Natural killer cell treated with Interleukin-12 subunit alpha and Interleukin-12 subunit beta and Interleukin-15 and Interleukin-18, amount 100 ng/mL, for 72 hours (primary cell): ENCODE results near the gene OGA. TPM values are rescaled to one million over a fixed set of nuclear protein-coding genes. Genes with fewer than 3 reads are reported as not detected.

Experiments
- ATAC-seq, 2 donors: fragments of 150-1000 bp; cut with Tn5 transposase in 1 of 2; sonication (Bioruptor Pico), chemical (Tn5 transposase) in 1 of 2; 2 replicates each; pipeline ENCODE4 v1.10.0; 2021
- DNase-seq: peaks from one replicate; pipeline ENCODE4 v3.0.0; 2022; ENCODE audit warnings: low spot score
- H3K27ac Mint-ChIP-seq, 2 donors: 1 replicate in 1 of 2; 2 replicates in 1 of 2; pipeline ENCODE4 v1.8.0; 2022; ENCODE audit warnings: mixed read lengths in 2 of 2, mild to moderate bottlenecking in 1 of 2, moderate library complexity in 1 of 2
- H3K27me3 Mint-ChIP-seq, 2 donors: 1 replicate in 1 of 2; 2 replicates in 1 of 2; pipeline ENCODE4 v1.8.0; 2022; ENCODE audit warnings: mixed read lengths in 2 of 2
- H3K36me3 Mint-ChIP-seq: one replicate; pipeline ENCODE4 v1.8.0; 2022; ENCODE audit warnings: mixed read lengths
- H3K4me1 Mint-ChIP-seq, 2 donors: 1 replicate in 1 of 2; 2 replicates in 1 of 2; pipeline ENCODE4 v1.8.0; 2022; ENCODE audit warnings: low read depth in 2 of 2, mixed read lengths in 2 of 2, mild to moderate bottlenecking in 1 of 2
- H3K4me3 Mint-ChIP-seq: one replicate; pipeline ENCODE4 v1.8.0; 2022; ENCODE audit warnings: mixed read lengths
- H3K9me3 Mint-ChIP-seq: 2 replicates; pipeline ENCODE4 v1.8.0; 2022; ENCODE audit warnings: mixed read lengths
- total RNA-seq, 2 donors: library from RNA; stranded (reverse); gene quantifications; one replicate each; pipeline ENCODE4 v1.2.3, GENCODE V29; 2022

Gene OGA
- total RNA-seq, 2 donors from 2014 or later: 174 to 237 TPM

DNA sequence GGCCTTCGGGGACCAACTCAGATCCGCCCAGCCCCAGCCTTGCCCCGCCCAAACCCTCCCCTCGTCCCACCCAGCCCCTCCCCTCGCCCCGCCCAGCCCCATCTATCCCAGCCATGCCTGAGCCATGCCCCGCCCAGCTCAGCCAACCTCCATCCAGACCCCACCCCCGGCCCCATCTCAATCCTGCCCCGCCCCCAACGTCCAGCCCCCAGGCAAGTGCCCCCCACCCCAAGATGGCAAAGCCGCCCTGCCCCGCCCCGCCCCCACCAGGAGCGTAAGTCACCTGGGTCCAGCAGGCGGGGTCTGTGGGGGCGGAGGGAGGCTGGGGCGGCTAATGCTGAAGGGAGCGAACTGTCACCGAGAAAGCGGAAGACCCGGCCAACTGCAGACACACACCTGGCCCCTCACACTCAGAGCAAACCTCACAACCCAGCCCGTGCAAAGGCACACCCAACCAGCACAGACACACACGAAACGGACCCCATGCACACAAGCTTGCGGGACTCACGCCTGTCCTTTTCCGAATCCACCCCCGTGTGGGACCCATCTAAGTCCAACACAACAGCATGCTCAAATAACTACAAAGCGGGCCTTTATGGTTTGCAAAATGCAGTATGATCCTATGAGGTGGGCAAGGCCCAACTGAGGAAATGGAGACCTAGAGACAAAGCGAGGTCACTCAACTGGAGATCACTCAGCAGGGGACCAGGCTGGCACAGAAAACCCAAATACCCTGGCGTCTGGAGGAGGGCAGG, 11.5 kb upstream of the OGA start:
- no peak for DNase-seq
- Mint-ChIP-seq H3K4me1 (peaks cover 35 to 37% of the 10 kb centered on the region in 2 donors), H3K36me3 (no peaks in the 10 kb centered on the region), H3K27ac (peak overlapping the region; percentile 89 to 91), H3K4me3 (peak overlapping the region; percentile 83), H3K27me3 (no peaks in the 10 kb centered on the region), H3K9me3 (no peaks in the 10 kb centered on the region)
- ATAC-seq: peak in 1 of 2 donors; percentile 1

DNA sequence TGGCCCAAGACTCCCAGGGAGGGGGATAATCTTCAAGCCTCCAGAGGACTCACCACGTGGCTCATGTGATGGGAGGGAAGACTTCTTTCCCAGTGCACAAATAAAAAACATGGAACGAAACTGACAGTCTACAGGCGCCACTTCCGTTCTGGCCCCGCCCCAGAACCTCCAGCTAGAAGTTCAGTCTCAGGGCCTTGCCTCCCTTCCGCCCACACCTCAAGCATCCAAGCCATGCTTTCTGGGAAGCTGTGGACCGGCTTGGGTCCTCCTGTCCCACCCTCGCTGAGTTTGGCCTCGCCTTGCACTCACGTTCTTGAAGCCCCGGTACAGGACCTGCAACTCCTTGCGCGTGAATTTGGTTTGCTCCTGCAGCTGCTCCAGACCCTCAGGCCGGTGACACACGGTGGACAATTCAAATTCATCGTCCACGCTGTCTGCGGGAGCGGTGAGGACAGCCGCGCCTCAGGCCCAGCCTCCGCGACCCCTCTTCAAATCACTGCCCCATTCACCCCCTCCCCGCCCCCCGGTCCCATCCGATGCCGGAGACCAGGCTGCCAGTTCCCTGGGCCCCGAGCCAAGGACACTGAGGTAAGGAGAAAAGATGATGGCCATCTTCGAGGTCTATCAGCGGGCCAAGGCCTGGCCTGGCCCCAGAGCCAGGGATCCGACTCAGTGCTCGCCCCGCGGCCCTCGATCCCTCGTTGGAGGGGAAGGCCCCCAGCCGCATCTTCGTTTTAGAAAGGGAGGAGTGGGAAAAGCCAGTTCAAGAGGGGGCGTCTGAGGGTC, 10.7 kb upstream of the OGA start:
- no peak for DNase-seq
- Mint-ChIP-seq H3K27me3 (no peaks in the 10 kb centered on the region), H3K9me3 (no peaks in the 10 kb centered on the region), H3K4me3 (peak overlapping the region; percentile 83), H3K27ac (no peak overlapping the region), H3K4me1 (peaks cover 32% of the 10 kb centered on the region in 2 donors), H3K36me3 (no peaks in the 10 kb centered on the region)
- ATAC-seq: no peak

DNA sequence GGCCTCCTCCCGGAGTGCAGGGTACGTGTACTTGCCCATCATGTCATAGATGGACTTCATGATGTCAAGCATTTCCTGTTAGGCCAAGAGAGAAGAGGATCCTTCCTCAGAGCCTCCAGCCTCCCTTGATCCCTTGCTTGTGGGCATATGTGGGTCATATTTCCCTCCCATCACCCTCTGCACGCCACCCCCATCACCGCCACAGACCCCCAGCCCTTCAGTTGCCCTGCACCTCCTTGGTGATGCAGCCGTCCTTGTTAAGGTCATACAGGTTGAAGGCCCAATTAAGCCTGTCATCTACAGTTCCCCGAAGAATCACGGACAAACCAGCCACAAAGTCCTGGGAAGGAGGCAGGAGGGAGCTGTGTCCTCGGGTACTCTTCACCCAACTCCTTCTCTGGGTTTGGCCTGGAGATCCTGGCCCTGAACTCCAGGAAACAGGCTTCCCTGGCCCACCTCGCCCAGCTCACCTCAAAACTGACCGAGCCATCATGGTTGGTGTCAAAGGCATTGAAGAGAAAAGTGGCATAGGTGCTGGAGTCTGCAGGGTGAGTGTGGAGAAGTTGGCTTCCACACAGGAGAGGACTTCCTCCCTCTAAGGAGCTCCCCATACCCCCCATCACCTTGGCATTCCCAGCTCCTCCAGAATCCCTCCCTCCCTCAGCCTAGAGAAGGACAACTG, 9.8 kb upstream of the OGA start:
- Mint-ChIP-seq H3K36me3 (no peaks in the 10 kb centered on the region), H3K4me3 (no peak overlapping the region), H3K9me3 (no peaks in the 10 kb centered on the region), H3K27ac (no peak overlapping the region), H3K27me3 (no peaks in the 10 kb centered on the region), H3K4me1 (peaks cover 23 to 25% of the 10 kb centered on the region in 2 donors)
- no peak for DNase-seq
- no peak for ATAC-seq

DNA sequence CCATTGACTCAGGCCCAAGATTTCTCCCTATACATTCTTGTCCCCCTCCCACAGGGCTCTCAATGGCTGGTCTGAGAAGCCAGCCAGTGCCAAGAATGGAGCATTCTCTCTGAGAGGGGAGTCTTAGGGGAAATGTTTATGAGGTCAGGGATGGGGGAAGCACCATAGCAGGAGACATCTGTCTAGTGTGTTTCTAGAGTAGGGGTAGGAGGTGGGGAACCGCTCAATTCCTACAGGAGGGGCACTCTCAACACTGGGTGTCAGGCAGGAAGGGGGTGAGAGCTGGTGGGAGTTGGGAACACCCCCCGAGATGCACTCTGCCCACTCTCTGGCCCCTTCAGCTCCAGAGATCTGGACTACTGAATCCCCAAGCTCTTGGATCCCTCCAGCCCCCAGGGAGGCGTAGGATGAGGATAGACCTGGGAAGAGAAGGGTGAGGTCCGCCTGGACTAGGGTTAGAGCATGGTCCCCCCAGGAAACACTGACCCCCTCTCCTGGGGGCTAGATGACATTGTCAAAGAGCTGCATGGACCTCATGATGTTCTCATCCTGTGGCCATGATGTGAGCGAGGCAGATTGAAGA, 8.7 kb upstream of the OGA start:
- H3K9me3 Mint-ChIP-seq: no peaks in the 10 kb centered on the region
- no peaks in the 10 kb centered on the region for H3K36me3 Mint-ChIP-seq
- ATAC-seq (no peak), DNase-seq (no peak)
- peaks cover 23 to 25% of the 10 kb centered on the region in 2 donors for H3K4me1 Mint-ChIP-seq
- no peaks in the 10 kb centered on the region for H3K27me3 Mint-ChIP-seq
- no peak overlapping the region for H3K4me3 Mint-ChIP-seq
- H3K27ac Mint-ChIP-seq: no peak overlapping the region

DNA sequence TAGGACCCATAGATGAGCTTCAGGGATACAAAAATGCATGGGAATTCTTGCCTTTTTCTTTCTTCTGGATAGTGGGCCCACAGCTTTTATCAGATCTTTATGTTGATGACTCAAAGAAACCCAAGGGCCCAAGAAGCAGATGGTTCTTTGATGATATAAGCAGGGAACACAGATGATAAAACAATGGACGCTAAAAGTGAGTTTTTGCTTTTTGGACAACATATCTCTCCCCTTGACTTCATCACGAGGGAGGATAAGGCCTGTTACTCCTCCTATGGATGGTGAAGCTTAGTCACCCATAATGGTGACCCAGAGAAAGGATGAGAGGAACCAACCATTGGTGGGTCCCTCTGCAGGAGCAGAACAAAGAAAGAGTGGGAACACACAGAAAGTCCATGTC, 6.5 kb upstream of the OGA start:
- H3K27me3 Mint-ChIP-seq: no peaks in the 10 kb centered on the region
- DNase-seq: no peak
- peaks cover 1 to 10% of the 10 kb centered on the region in 2 donors for H3K4me1 Mint-ChIP-seq
- no peaks in the 10 kb centered on the region for H3K9me3 Mint-ChIP-seq
- no peaks in the 10 kb centered on the region for H3K36me3 Mint-ChIP-seq
- peak overlapping the region in 1 of 2 donors; percentile 26 for H3K27ac Mint-ChIP-seq
- H3K4me3 Mint-ChIP-seq: no peak overlapping the region
- ATAC-seq: no peak

- Mint-ChIP-seq H3K4me3 (peak overlapping the region; percentile 93), H3K27me3 (no peaks in the 10 kb centered on the region), H3K9me3 (no peaks in the 10 kb centered on the region), H3K4me1 (peaks cover 26 to 36% of the 10 kb centered on the region in 2 donors), H3K27ac (peak overlapping the region; percentile 84 to 85), H3K36me3 (peaks cover 17% of the 10 kb centered on the region)
- peak; percentile 7 to 44 for ATAC-seq
- no peak for DNase-seq
These were observed 809 bp upstream of the OGA start for GRCh38 chr10:101818872-101819633.

DNA sequence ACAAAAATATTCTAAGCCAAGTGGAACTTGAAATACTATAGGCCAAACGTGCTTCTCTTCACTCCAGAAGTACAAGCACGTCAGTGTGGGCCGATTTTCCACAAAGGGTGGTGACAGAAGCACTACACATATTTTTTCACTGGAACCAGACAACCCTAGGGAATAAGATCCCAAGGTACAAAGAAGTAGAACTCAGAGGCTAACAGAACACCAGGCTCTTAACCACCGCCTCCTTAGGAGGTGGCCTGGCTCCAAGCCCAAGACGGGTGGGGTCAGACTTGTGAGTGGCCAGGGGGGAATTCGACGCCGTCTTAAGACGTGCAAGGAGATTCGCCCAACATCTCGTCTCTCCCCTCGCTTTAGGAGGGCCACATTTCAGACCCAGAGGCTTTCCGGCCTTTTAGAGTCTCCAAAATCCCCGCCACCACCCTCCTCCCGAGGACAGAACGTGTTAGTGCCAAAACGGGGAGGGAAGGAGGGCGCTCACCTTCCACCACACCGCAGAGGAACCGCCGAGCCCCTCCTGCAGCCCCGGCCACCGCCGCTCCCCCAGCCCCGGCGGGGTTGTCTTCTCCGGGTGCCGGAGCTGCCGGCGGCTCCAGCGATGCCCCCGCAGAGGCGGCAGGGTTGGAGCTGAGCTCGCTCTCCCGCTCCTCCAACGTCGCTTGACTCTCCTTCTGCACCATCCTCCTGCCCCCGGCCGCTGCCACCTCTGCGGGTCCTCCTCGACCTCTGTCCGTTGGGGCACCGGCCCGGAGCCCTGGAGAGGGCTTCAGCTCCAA, 716 bp downstream of the OGA start:
- peaks cover 36 to 46% of the 10 kb centered on the region in 2 donors for H3K4me1 Mint-ChIP-seq
- peak; percentile 68 for DNase-seq
- peak in 1 of 2 donors; percentile 3 for ATAC-seq

GRCh38 chr10:101816913-101817336, 1.3 kb downstream of the OGA start:
- peak overlapping the region; percentile 93 for H3K4me3 Mint-ChIP-seq
- peaks cover 37 to 46% of the 10 kb centered on the region in 2 donors for H3K4me1 Mint-ChIP-seq
- DNase-seq: no peak
- no peaks in the 10 kb centered on the region for H3K9me3 Mint-ChIP-seq
- H3K36me3 Mint-ChIP-seq: peaks cover 17% of the 10 kb centered on the region
- ATAC-seq: no peak
- peak overlapping the region; percentile 84 to 85 for H3K27ac Mint-ChIP-seq
- H3K27me3 Mint-ChIP-seq: no peaks in the 10 kb centered on the region

More for the DNA sequence above, 716 bp downstream of the OGA start:
- Mint-ChIP-seq H3K27ac (peak overlapping the region; percentile 84 to 85), H3K27me3 (no peaks in the 10 kb centered on the region), H3K4me3 (peak overlapping the region; percentile 93), H3K36me3 (peaks cover 17% of the 10 kb centered on the region), H3K9me3 (no peaks in the 10 kb centered on the region)

DNA sequence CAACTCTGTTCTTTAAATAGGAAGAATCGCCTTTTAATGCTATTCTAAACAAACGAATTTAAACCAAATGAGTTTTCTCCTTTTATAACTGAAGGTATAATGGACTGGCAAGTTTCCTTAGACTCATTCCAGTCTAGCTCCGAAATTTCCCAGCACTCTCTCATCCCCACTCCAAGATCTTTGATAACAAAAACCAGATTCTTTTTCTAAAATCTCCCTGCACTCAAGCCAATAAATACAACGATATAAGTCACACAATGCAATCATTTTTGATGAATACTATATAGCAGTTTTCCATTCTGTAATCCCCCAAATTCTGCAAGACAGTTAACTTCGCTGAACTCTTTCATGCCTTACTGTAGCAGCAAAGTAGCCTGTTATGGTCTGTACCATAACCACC, 1.9 kb downstream of the OGA start:
- DNase-seq: no peak
- ATAC-seq: no peak
- H3K4me1 Mint-ChIP-seq: peaks cover 33 to 46% of the 10 kb centered on the region in 2 donors
- no peaks in the 10 kb centered on the region for H3K9me3 Mint-ChIP-seq
- H3K4me3 Mint-ChIP-seq: peak overlapping the region; percentile 93
- H3K27me3 Mint-ChIP-seq: no peaks in the 10 kb centered on the region
- H3K27ac Mint-ChIP-seq: peak overlapping the region; percentile 84 to 85
- H3K36me3 Mint-ChIP-seq: peaks cover 17% of the 10 kb centered on the region

DNA sequence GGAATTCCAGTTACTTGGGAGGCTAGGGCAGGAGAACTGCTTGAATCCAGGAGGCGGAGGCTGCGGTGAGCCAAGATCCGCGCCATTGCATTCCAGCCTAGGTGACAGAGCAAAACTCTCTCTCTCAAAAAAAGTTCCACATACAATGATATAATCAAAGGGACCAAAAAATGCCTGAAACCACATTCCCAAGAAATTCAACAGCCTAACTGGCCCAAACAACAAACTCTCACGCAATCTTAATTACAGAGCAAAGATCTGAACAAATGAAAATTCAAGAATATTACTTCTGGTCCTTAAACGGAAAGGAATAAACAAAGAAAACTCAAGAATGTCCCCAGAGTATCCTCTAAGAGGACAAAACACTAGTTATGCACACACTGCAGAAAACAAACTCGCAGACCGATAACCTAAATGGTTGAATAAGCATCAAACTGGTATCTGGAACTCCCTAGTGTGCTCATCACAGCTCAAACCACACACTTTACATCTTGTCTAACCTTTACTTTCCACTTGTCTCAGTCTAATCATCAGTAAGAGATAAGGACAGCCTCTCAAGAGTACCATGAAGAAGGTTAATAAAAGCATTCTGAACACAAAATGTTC, 3.7 kb downstream of the OGA start:
- Mint-ChIP-seq H3K27me3 (no peaks in the 10 kb centered on the region), H3K4me1 (peaks cover 38 to 46% of the 10 kb centered on the region in 2 donors), H3K9me3 (no peaks in the 10 kb centered on the region), H3K27ac (peak overlapping the region; percentile 84 to 85), H3K36me3 (peaks cover 17% of the 10 kb centered on the region), H3K4me3 (peak overlapping the region; percentile 93)
- ATAC-seq: no peak
- no peak for DNase-seq

- Mint-ChIP-seq H3K27ac (peak overlapping the region; percentile 17 to 85), H3K27me3 (no peaks in the 10 kb centered on the region), H3K36me3 (peaks cover 13% of the 10 kb centered on the region), H3K4me3 (no peak overlapping the region), H3K4me1 (peaks cover 31 to 35% of the 10 kb centered on the region in 2 donors), H3K9me3 (no peaks in the 10 kb centered on the region)
- ATAC-seq (no peak), DNase-seq (no peak)
These were observed 5.6 kb downstream of the OGA start for GRCh38 chr10:101812606-101813005.

DNA sequence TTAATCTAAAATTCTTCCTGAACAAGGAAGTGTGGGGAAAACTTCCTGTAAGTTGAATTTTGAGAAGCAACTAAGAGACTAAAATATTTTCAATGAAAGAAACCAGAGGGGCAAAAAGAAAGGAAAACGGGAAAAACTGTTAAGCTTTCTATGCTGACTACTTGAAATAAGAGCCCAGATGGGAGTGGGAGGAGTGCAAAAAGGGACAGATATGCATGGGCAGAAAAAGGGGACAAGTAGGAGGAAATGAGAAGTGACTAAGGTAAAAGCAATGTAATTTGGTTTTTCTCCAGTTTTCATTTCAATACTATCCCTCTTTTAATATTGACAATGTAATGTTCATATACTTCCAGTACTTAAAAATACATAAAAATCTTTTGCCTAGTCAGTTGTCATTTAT, 11.1 kb downstream of the OGA start:
- H3K27ac Mint-ChIP-seq: peak overlapping the region; percentile 28 to 57
- peaks cover 17% of the 10 kb centered on the region for H3K36me3 Mint-ChIP-seq
- no peak overlapping the region for H3K4me3 Mint-ChIP-seq
- ATAC-seq: no peak
- DNase-seq: no peak
- H3K9me3 Mint-ChIP-seq: no peaks in the 10 kb centered on the region
- H3K27me3 Mint-ChIP-seq: no peaks in the 10 kb centered on the region
- peaks cover 0 to 8% of the 10 kb centered on the region in 2 donors for H3K4me1 Mint-ChIP-seq
